Mesothelial cell of epicardium (in vitro differentiated cells): ENCODE results near the gene TRIM40. TPM values are rescaled to one million over a fixed set of nuclear protein-coding genes. Genes with fewer than 3 reads are reported as not detected.

Experiments
- DNase-seq, 2 experiments: peaks; one replicate each; pipeline ENCODE4 v3.0.0; 2021; ENCODE audit warnings: low spot score in 2 of 2; ENCODE audit not compliant: unreplicated experiment in 2 of 2
- H3K27ac Mint-ChIP-seq: 2 replicates; pipeline ENCODE4 v1.8.0; 2021; ENCODE audit warnings: mixed read lengths
- H3K27me3 Mint-ChIP-seq: 2 replicates; pipeline ENCODE4 v1.8.0; 2021; ENCODE audit warnings: low read depth, mixed read lengths
- H3K36me3 Mint-ChIP-seq: 2 replicates; pipeline ENCODE4 v1.8.0; 2021; ENCODE audit warnings: mixed read lengths
- H3K4me1 Mint-ChIP-seq: 2 replicates; pipeline ENCODE4 v1.8.0; 2021; ENCODE audit warnings: mixed read lengths
- H3K4me3 Mint-ChIP-seq: 2 replicates; pipeline ENCODE4 v1.8.0; 2021; ENCODE audit warnings: mild to moderate bottlenecking, moderate library complexity, mixed read lengths
- H3K9me3 Mint-ChIP-seq: 2 replicates; pipeline ENCODE4 v1.8.0; 2021; ENCODE audit warnings: mixed read lengths
- CTCF ChIP-seq: fragments of 200-600 bp; sonication (generic); IDR thresholded peaks from one replicate; pipeline ENCODE4 v1.5.0; 2021; ENCODE audit warnings: antibody characterized with exemption; ENCODE audit not compliant: unreplicated experiment
- total RNA-seq: library from RNA; stranded (reverse); gene quantifications from 3 replicates; pipeline ENCODE4 v1.2.1, GENCODE V29; 2021

Gene TRIM40
- total RNA-seq, 1 donor from 2014 or later = not detected

GRCh38 chr6:30102414-30102969 is 33.4 kb upstream of the TRIM40 start:
- Mint-ChIP-seq H3K27ac (no peak overlapping the region), H3K27me3 (peaks cover 93% of the 10 kb centered on the region), H3K4me1 (peaks cover 24% of the 10 kb centered on the region), H3K9me3 (no peaks in the 10 kb centered on the region), H3K4me3 (peak overlapping the region; percentile 71), H3K36me3 (no peaks in the 10 kb centered on the region)
- no peak for DNase-seq
- no peak for TF ChIP-seq CTCF

GRCh38 chr6:30102970-30103871 is 32.7 kb upstream of the TRIM40 start:
- H3K4me1 Mint-ChIP-seq = peaks cover 24% of the 10 kb centered on the region
- H3K36me3 Mint-ChIP-seq = no peaks in the 10 kb centered on the region
- H3K9me3 Mint-ChIP-seq = no peaks in the 10 kb centered on the region
- peak overlapping the region; percentile 71 for H3K4me3 Mint-ChIP-seq
- peak in 1 of 2 experiments; percentile 80 for DNase-seq
- H3K27me3 Mint-ChIP-seq = peaks cover 93% of the 10 kb centered on the region
- TF ChIP-seq CTCF = peak; percentile 72
- no peak overlapping the region for H3K27ac Mint-ChIP-seq

- Mint-ChIP-seq H3K9me3 (no peaks in the 10 kb centered on the region), H3K4me1 (peaks cover 24% of the 10 kb centered on the region), H3K27ac (no peak overlapping the region), H3K4me3 (peak overlapping the region; percentile 71), H3K27me3 (peaks cover 93% of the 10 kb centered on the region), H3K36me3 (no peaks in the 10 kb centered on the region)
- no peak for DNase-seq
- no peak for TF ChIP-seq CTCF
Measured at GRCh38 chr6:30103872-30104179, 32.1 kb upstream of the TRIM40 start.

GRCh38 chr6:30104661-30105060 is 31.3 kb upstream of the TRIM40 start:
- TF ChIP-seq CTCF = no peak
- Mint-ChIP-seq H3K4me1 (peaks cover 24% of the 10 kb centered on the region), H3K36me3 (no peaks in the 10 kb centered on the region), H3K27me3 (peaks cover 89% of the 10 kb centered on the region), H3K4me3 (no peak overlapping the region), H3K27ac (no peak overlapping the region), H3K9me3 (no peaks in the 10 kb centered on the region)
- DNase-seq = no peak

GRCh38 chr6:30111266-30111856 is 24.6 kb upstream of the TRIM40 start:
- no peak for TF ChIP-seq CTCF
- H3K4me1 Mint-ChIP-seq = no peaks in the 10 kb centered on the region
- no peaks in the 10 kb centered on the region for H3K9me3 Mint-ChIP-seq
- H3K27me3 Mint-ChIP-seq = peaks cover 85% of the 10 kb centered on the region
- no peaks in the 10 kb centered on the region for H3K36me3 Mint-ChIP-seq
- no peak overlapping the region for H3K27ac Mint-ChIP-seq
- no peak for DNase-seq
- H3K4me3 Mint-ChIP-seq = no peak overlapping the region
